VCaP (cell line): ENCODE data around the gene PIK3CB.
"Not testable (repeated sequence)": the region's sequence is repeated elsewhere in the genome, so short reads cannot be mapped to it uniquely, and the experiment has no call there.

Experiments used
- H3K27ac ChIP-seq: fragments of 450-650 bp; 2 replicates; pipeline ENCODE4 v1.5.1; 2017
- CTCF ChIP-seq: fragments of 450-650 bp; conservative IDR thresholded peaks from 2 replicates; pipeline ENCODE4 v1.5.1; 2017; ENCODE audit warnings: mild to moderate bottlenecking, moderate library complexity

The PIK3CB gene

GRCh38 chr3:138845771-138846173 is 11.0 kb upstream of the PIK3CB start:
- H3K27ac ChIP-seq: no peak overlapping the region
- no peak for TF ChIP-seq CTCF

DNA sequence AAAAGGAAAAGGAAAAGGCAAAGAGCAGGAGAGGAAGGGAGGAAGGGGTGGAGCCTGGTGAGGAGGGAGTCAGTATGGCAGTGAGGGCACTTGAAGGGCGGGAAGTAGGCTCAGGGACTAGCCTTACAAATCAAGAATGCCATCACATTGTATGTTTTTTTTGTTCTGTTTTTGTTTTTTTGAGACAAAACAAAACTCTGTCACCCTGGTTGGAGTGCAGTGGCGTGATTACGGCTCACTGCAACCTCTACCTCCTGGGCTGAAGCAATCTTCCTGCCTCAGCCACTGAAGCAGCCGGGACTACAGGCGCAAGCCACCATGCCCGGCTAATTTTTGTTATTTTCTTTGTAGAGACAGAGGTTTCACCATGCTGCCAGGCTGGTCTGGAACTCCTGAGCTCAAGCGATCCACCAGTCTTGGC is 10.5 kb upstream of the PIK3CB start:
- no peak overlapping the region for H3K27ac ChIP-seq
- no peak for TF ChIP-seq CTCF

DNA sequence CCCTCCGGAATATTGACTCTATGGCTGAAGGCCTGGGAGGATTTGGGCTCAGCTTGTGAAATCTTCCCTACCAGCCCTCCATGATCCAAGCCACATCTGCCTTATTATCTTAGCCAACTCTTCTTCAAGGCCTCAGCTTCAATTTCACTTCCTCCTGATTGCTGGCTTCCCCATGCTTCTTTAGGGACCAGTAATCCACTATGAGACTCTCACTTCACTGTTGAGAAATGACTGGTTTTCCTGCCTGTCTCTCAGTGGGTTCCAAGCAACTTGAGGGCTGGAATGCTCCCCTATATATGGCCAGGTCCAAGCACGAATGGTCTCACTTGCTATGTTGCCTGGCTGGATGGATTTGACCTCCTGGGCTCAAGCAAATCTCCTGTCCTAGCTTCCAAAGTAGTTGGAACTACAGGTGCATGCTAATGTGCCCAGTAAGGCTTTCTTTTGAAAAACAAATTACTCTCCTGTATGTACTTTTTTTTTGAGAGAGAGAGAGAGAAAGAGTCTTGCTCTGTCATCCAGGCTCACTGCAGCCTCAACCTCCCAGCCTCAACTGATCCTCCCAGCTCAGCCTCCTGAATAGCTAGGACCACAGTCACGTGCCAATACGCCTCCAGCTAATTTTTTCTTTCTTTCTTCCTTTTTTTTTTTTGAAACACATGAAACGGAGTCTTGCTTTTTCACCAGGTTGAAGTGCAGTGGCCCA is 7.9 kb upstream of the PIK3CB start:
- TF ChIP-seq CTCF: no peak
- H3K27ac ChIP-seq: no peak overlapping the region

DNA sequence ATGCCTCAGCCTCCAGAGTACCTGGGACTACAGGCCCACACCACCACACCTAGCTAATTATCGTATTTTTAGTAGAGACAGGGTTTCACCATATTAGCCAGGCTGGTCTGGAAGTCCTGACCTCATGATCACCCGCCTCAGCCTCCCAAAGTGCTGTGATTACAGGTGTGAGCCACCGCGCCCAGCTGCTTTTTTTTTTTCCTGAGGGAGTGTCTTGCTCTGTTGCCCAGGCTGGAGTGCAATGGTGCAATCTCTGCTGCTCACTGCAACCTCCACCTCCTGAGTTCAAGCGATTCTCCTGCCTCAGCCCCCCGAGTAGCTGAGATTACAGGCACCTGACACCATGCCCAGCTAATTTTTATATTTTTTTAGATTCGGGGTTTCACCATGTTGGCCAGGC is 3.7 kb upstream of the PIK3CB start:
- H3K27ac ChIP-seq: not testable (repeated sequence)

DNA sequence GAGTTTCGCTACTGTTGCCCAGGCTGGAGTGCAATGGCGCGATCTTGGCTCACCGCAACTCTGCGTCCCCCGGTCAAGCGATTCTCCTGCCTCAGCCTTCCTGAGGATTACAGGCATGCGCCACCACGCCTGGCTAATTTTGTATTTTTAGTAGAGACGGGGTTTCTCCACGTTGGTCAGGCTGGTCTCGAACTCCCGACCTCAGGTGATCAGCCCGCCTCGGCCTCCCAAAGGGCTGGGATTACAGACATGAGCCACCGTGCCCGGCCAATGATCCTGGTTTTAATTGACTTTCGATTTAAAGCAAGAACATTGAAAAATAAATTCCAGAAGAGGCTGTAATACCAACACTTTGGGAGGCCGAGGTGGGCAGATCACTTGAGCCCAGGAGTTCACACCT is 1.1 kb upstream of the PIK3CB start:
- peak overlapping the region; percentile 93 for H3K27ac ChIP-seq

GRCh38 chr3:138835397-138835757 is 649 bp upstream of the PIK3CB start:
- TF ChIP-seq CTCF: no peak

DNA sequence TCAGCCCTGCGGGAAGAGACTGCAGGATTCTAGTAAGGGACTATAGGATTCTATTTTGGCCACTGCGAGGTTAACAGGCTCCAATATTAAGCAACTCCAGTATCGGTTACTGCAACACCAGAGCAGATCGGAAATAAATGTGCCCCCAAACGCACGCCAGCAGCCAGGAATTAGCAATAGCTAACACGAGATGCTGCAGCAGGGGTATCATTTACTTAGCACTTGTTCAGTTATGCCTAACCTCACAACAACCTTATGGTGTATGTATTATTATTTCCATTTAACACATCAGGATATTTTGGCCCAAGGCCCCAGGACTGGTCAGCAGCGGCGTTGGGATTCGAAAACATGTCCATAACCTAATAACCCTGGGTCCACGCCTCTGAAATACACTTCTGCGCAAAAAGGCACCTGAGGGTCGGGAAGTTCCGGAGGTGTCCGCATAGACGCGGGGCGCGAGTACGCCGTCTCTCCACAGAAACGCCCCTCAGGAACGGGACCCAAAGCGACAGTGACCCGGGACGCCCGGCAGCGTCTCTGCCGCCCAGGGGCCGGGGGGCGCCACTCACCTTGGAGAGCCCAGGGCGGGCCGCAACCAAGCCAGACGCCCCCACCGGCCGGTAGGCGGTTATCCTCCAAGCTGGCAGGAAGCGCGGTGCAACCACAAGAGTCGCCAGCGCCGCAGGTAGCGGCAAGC is 681 bp downstream of the PIK3CB start:
- H3K27ac ChIP-seq: peak overlapping the region; percentile 93
- TF ChIP-seq CTCF: peak; percentile 55

More at GRCh38 chr3:138835397-138835757, 649 bp upstream of the PIK3CB start:
- H3K27ac ChIP-seq: peak overlapping the region; percentile 93

GRCh38 chr3:138832473-138833057 is 2.2 kb downstream of the PIK3CB start:
- peak overlapping the region; percentile 93; the same call in 1 of the 2 replicates for H3K27ac ChIP-seq

DNA sequence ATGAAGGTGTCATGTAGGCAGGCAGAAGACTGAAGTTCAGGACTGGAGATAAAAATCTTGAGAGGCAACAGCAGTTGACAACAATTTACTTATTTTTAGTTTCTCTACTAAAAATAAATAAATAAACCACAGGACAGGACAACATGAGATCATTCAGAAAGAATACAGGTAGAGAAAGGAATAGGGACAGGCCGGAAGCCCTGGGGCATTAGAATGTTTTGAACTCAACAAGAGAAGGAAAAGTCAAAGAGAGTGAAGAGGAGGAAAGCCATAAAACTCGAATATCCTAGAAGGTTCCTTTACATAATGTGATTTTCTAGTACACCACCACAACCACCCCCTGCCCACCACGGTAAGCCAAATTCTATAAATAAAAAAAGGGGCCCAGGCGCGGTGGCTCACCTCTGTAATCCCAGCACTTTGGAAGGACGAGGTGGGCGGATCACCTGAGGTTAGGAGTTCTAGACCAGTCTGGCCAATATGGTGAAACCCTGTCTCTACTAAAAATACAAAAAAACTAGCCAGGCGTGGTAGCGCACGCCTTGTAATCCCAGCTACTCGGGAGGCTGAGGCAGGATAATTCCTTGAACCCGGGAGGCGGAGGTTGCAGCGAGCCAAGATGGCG is 4.7 kb downstream of the PIK3CB start:
- no peak for TF ChIP-seq CTCF
- no peak overlapping the region for H3K27ac ChIP-seq
